Measurements from ENCODE around the gene SDE2.

GRCh38 chr1:225973158-225973557 lies 26.0 kb downstream of the SDE2 start:
- TF ChIP-seq POLR2A (IDR thresholded peaks at IDR 0.05) (no peak), CTCF (IDR thresholded peaks at IDR 0.05) (no peak), EP300 (IDR thresholded peaks at IDR 0.05) (no peak)

Measured in ovary (tissue), 3 donors.